Heart left ventricle (tissue), 13 donors: ENCODE data around the gene CEACAM16.

Experiments
- POLR2A ChIP-seq, 2 donors: fragments of 450-650 bp; IDR thresholded peaks; one replicate each; pipeline ENCODE4 v1.6.1; 2017; ENCODE audit warnings: antibody characterized with exemption in 2 of 2, mild to moderate bottlenecking in 2 of 2, moderate library complexity in 2 of 2
- TF ChIP-seq, protein P1 (sequence below), 12 donors: fragments of 200-600 bp; sonication (generic) in 4 of 12; IDR thresholded peaks; one replicate each; pipeline versions ENCODE4 v1.5.0 to v1.8.0; 2018 to 2022; ENCODE audit warnings: antibody characterized with exemption in 12 of 12, mild to moderate bottlenecking in 5 of 12
- donor health status: ischemic (EF 13 %, LVEDD 7.1; RV severe dilation, severe dysfunction).
- donor health status: DM: no; HTN: yes; CAD: no.
- donor health status: DM: no; HTN: no; CAD: no.
- donor health status: ischemic (EF 25% LVEDD 6.9; RV normal size, moderate dysfunction).
- donor health status: ischemic (EF 25% LVEDD 5.7; RV mildly dilated, moderate dysfunction).
- donor health status: ischemic (EF 35%, LVEDD 5.7; RV mildly dilated, moderate dysfunction).
- donor health status: nonischemic (EF 11% LVEDD 7.7; RV severe dilation, severe dysfunction).
- donor health status: DM: yes; HTN: yes; CAD: no.
- donor health status: PGD.
- donor health status: ischemic (EF 29% LVEDD 5.4; RV normal size, mild dysfunction).
- donor health status: nonischemic (EF 23%, LVEDD 6.1; RV moderate dilation, normal function).

GRCh38 chr19:44745887-44746600 is 47.1 kb downstream of the CEACAM16 start:
- TF ChIP-seq, protein P1, sequence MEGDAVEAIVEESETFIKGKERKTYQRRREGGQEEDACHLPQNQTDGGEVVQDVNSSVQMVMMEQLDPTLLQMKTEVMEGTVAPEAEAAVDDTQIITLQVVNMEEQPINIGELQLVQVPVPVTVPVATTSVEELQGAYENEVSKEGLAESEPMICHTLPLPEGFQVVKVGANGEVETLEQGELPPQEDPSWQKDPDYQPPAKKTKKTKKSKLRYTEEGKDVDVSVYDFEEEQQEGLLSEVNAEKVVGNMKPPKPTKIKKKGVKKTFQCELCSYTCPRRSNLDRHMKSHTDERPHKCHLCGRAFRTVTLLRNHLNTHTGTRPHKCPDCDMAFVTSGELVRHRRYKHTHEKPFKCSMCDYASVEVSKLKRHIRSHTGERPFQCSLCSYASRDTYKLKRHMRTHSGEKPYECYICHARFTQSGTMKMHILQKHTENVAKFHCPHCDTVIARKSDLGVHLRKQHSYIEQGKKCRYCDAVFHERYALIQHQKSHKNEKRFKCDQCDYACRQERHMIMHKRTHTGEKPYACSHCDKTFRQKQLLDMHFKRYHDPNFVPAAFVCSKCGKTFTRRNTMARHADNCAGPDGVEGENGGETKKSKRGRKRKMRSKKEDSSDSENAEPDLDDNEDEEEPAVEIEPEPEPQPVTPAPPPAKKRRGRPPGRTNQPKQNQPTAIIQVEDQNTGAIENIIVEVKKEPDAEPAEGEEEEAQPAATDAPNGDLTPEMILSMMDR (IDR thresholded peaks at IDR 0.05), result no peak
- no peak for TF ChIP-seq POLR2A (IDR thresholded peaks at IDR 0.05)
